ENCODE results near the gene ENOX1. TPM values are rescaled to one million over a fixed set of nuclear protein-coding genes. Genes with fewer than 3 reads are reported as not detected.

ENOX1 gene
- total and polyA plus RNA-seq, 2 of the 8 experiments (the other 6 are each of a cell fraction or from before 2014, with no cell fraction given): 0.23 to 0.37 TPM

GRCh38 chr13:43195551-43195950 is 591.2 kb downstream of the ENOX1 start:
- Histone ChIP-seq H3K4ac (replicated peaks; ENCODE audit: insufficient read length, low read depth, low read length) (no peak overlapping the region), H3K4me2 (ENCODE audit: insufficient read depth in 1 of 2, low read depth in 2 of 2, low read length in 2 of 2) (no peak overlapping the region), H4K20me1 (replicated peaks in 1 of 2; ENCODE audit: control insufficient read depth in 1 of 2, insufficient read depth in 2 of 2, low read length in 2 of 2) (no peaks in the 10 kb centered on the region), H2AFZ (ENCODE audit: low read length) (no peak overlapping the region), H3K9me3 (ENCODE audit: insufficient read depth in 2 of 2, low read depth in 1 of 2, low read length in 1 of 2) (no peaks in the 10 kb centered on the region), H2BK120ac (replicated peaks; ENCODE audit: low read depth, low read length) (no peak overlapping the region), H3K18ac (ENCODE audit: extremely low read depth, low read length) (no peak overlapping the region), H3K23ac (ENCODE audit: insufficient read length) (no peak overlapping the region), H3K23me2 (ENCODE audit: low read depth, low read length) (0 out of 2 replicates have a peak, but pooled peaks cover 3% of the 10 kb centered on the region), H2BK12ac (ENCODE audit: low read depth, low read length) (no peak overlapping the region), H2AK5ac (ENCODE audit: low read depth, low read length) (no peak overlapping the region), H3K79me1 (ENCODE audit: low read depth, low read length) (no peaks in the 10 kb centered on the region; the same call in 1 of the 2 replicates), H3K27ac (ENCODE audit: low read depth, low read length) (no peak overlapping the region), H3K36me3 (ENCODE audit: control insufficient read depth in 2 of 4, insufficient read depth in 4 of 4, low read length in 3 of 4) (no peaks in the 10 kb centered on the region), H4K5ac (ENCODE audit: insufficient read length, low read depth, low read length) (no peak overlapping the region), H3K9ac (replicated peaks in 1 of 4; ENCODE audit: extremely low read depth in 1 of 4, low read depth in 3 of 4, low read length in 3 of 4) (no peak overlapping the region), H2BK5ac (ENCODE audit: low read depth, low read length) (no peak overlapping the region), H3K27me3 (replicated peaks in 1 of 4; ENCODE audit: control insufficient read depth in 3 of 4, extremely low read depth in 1 of 4, insufficient read depth in 3 of 4, low read length in 3 of 4) (no peaks in the 10 kb centered on the region; a peak in 1 of 7 replicates), H3K79me2 (ENCODE audit: control insufficient read depth in 1 of 2, insufficient read depth in 2 of 2, low read length in 2 of 2) (no peaks in the 10 kb centered on the region), H2BK20ac (ENCODE audit: low read length) (no peak overlapping the region), H3K4me3 (ENCODE audit: extremely low read depth in 1 of 4, insufficient read depth in 2 of 4, low read depth in 3 of 4, low read length in 4 of 4) (no peak overlapping the region), H4K91ac (replicated peaks; ENCODE audit: insufficient read length, low read length) (no peak overlapping the region), H3K14ac (ENCODE audit: insufficient read length) (no peak overlapping the region), H3K56ac (replicated peaks; ENCODE audit: insufficient read length, low read depth, low read length) (no peak overlapping the region), H3K4me1 (replicated peaks in 1 of 4; ENCODE audit: control insufficient read depth in 3 of 4, insufficient read depth in 4 of 4, low read length in 3 of 4) (no peaks in the 10 kb centered on the region), H4K8ac (ENCODE audit: extremely low read depth, insufficient read depth, low read length) (no peak overlapping the region), H2BK15ac (ENCODE audit: low read length) (no peak overlapping the region)
- DNase-seq (ENCODE audit: low read depth in 1 of 2, low spot score in 2 of 2) (no peak), FAIRE-seq (peak; percentile 28)
- POLR2A ChIA-PET (ENCODE audit: partially characterized antibody): no interaction called here
- CTCF ChIA-PET (ENCODE audit: partially characterized antibody): interaction anchor here (0.7 to 1.8 kb wide), 9 partner anchors 10 to 300 kb away, joined by 3 to 5 read pairs (median 3); no protein-coding TSS in a partner anchor
- 82% methylated on average over 4 of the region's 4 CpGs; no CpG with 5 or more reads in 1 of the 2 experiments for WGBS, 2 experiments (ENCODE audit: extremely low coverage in 1 of 2, insufficient coverage in 1 of 2, insufficient read length in 1 of 2, insufficient replicate concordance in 2 of 2, low coverage in 1 of 2, low lambda C conversion rate in 2 of 2, missing lambda C conversion rate in 1 of 2)
- TF ChIP-seq SIN3A (conservative IDR thresholded peaks at IDR 0.05 in 1 of 2, IDR thresholded peaks at IDR 0.05 in 1 of 2; ENCODE audit: low read depth in 1 of 2, low read length in 2 of 2): no peak
- TF ChIP-seq TBP (IDR thresholded peaks at IDR 0.05; ENCODE audit: low read depth, low read length): no peak
- TF ChIP-seq GABPA (IDR thresholded peaks at IDR 0.05; ENCODE audit: borderline replicate concordance, insufficient read depth, low read length): no peak
- TF ChIP-seq POLR2AphosphoS5 (IDR thresholded peaks at IDR 0.05; ENCODE audit: low read depth, low read length): 0 out of 2 replicates have a peak, but pooled peaks have one; percentile 24
- TF ChIP-seq TAF7 (optimal IDR thresholded peaks at IDR 0.05; ENCODE audit: borderline replicate concordance, low read depth, low read length): no peak
- no peak for TF ChIP-seq CHD2 (IDR thresholded peaks at IDR 0.05; ENCODE audit: low read length)
- peak in 2 of 3 experiments; percentile 25 to 41; a peak in 2 of 4 replicates for TF ChIP-seq CTCF (IDR thresholded peaks at IDR 0.05; ENCODE audit: control extremely low read depth in 1 of 3, insufficient read depth in 1 of 3, low read depth in 1 of 3, low read length in 3 of 3)
- TF ChIP-seq RAD21 (IDR thresholded peaks at IDR 0.05 in 1 of 2, conservative IDR thresholded peaks at IDR 0.05 in 1 of 2; ENCODE audit: low read depth in 2 of 2, low read length in 2 of 2): peak; percentile 38 to 49; a peak in 3 of 4 replicates

All from H1 (cell line).